RPMI7951 (cell line): ENCODE results near the gene PHACTR1. TPM values are rescaled to one million over a fixed set of nuclear protein-coding genes. Genes with fewer than 3 reads are reported as not detected.
A peak's percentile ranks its signal among the peaks of the same experiment; 100 is the strongest.
"Not testable (repeated sequence)": the region's sequence is repeated elsewhere in the genome, so short reads cannot be mapped to it uniquely, and the experiment has no call there.

ENCODE experiments used
- DNase-seq: peaks from one replicate; pipeline ENCODE4 v3.0.0-alpha.2; 2012; ENCODE audit warnings: low read depth
- total RNA-seq: library from RNA; depleted of rRNA; stranded (reverse); fragments of >200 nt; shearing (Covaris generic); gene quantifications from 2 replicates; pipeline ENCODE4 v1.2.3, GENCODE V29; 2014

Gene PHACTR1
- total RNA-seq, 1 experiment from 2014 or later, result 5.9 TPM

DNA sequence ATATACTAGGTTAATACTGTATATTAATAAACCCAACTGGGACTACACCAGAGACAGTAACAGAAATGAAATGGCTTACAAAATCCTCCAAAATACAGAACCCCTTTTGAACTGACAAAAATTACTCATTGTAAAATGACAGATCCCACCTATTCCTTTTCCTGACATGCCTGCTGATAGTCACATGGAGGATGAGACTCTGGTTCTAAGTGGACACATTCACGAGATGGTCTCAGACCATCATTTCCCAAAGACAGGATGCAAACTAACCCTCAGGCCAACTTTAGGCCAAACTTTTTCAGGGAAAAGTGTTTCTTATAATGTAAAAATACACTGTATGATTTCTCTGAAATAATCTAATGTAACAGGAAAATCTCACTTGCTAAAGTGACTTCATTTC lies 589.2 kb downstream of the PHACTR1 start:
- no peak for DNase-seq

- peak; percentile 84 for DNase-seq
Measured at GRCh38 chr6:13307508-13307995, 591.0 kb downstream of the PHACTR1 start.

- DNase-seq, result no peak
Measured at GRCh38 chr6:13308332-13308731, 591.8 kb downstream of the PHACTR1 start.

DNA sequence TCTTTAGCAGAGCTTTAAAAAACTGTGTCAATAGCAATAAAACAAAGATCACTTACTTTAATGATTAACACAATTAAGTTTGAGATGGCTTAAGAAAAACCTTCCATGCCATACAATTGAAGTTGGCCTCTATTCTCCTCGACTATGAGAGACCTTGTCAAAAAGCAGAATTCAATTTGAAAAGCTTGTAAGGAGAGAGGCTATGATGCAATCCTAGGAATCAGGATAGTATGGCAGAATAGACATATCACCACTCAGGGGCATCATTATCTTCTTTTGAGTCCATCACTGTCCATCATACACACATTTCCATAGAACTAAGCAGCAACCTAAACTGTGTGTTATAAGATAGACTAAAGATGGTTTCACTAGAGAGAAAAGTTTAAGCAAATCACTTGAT lies 594.6 kb downstream of the PHACTR1 start:
- DNase-seq, result no peak

DNA sequence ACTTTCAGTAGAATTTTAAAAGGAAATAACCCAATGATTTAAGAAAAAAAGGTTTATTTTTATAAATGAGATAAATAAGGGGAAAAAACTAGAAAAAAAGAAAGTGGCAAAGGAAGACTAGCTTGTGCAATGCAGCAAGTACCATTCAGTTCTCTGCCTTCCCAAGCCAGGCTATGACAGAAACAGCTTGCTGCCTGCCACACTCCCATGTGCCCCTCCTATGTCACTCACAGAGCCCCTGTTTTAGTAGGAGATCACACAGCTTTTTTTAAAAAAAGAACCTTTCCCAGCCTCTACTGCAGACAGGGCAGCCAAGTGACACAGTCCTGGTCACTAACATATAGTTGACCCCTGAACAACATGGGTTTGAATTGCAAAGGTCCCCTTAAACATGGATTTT lies 598.2 kb downstream of the PHACTR1 start:
- DNase-seq, result no peak

- no peak for DNase-seq
Measured at GRCh38 chr6:13315896-13316295, 599.3 kb downstream of the PHACTR1 start.

- no peak for DNase-seq
Measured at GRCh38 chr6:13318821-13319220, 602.3 kb downstream of the PHACTR1 start.

DNA sequence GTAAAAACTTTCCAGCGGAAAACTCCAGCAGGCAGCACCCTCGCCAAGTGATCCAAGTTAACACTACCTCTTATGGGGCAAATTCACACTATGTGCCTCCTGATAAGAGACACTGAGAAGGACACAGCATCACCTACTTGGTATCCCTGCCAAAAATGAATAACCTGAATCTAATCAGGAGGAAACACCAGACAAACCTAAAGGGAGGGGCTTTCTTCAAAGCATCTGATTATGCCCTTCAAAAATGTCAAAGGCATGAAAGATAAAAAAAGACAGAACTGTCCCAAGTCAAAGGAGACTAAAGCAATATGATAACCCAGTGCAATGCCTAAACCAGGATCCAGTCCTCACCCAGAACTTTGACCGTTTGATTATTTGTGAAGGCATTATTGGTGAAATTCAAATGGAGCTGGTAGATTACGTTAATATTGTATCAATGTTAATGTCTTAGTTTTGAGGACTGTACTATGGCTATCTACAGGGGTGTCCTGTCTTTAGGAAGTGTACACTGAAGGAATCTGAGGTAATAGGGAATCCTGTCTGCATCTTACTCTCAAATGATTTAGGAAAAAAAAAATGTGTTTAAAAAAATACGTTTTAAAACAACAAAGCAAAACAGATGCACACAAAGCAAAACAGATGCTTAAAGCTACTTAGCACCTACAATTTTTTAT lies 603.5 kb downstream of the PHACTR1 start:
- no peak for DNase-seq

GRCh38 chr6:13326031-13326586 lies 609.5 kb downstream of the PHACTR1 start:
- DNase-seq, result not testable (repeated sequence)

GRCh38 chr6:13327691-13328075 lies 611.1 kb downstream of the PHACTR1 start:
- peak; percentile 18 for DNase-seq

GRCh38 chr6:13328076-13328874 lies 611.7 kb downstream of the PHACTR1 start, which contains the start of gene TBC1D7:
TSS of gene TBC1D7 (minus strand) at chr6:13328537. CDS start at chr6:13326898, 1,639 bp downstream.
- DNase-seq, result peak; percentile 89

GRCh38 chr6:13328875-13329183 lies 612.3 kb downstream of the PHACTR1 start:
- DNase-seq, result no peak

DNA sequence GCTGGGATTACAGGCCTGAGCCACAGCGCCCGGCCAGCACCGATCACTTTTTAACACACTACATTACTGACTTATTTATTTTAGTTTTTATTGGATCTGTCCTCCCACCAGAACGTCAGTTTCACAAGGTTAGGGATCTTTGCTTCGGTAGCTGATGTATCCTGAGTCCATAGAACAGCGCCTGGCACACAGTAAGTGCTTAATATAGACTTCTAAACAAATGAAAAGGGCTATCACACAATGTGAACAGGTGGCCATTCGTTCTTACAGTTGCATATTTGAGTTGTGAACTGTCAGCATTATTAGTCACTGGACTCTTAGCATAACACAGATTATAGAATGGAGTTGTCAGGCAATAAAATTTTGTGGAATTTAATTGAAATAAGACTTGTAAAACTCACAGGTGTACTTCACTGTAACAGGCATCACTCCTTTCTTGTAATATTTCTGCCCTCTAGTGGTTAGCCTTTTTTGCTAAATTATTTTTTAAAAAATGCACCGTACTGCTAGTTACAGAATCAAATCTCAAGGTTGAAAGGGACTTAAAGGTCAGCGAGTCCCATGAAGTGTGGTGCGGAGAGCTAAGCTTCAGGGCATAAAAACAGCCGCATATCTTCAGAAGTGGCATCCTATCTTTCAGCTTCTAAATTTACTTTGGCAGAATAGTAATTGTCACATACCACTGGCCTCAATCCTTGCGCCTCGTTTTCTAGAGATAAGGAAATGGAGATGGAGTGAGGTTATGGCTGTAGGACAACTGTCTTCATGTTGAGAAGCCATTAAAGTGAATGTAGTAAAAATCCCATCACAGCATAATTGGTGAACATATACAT lies 615.2 kb downstream of the PHACTR1 start:
- DNase-seq, result peak; percentile 32

DNA sequence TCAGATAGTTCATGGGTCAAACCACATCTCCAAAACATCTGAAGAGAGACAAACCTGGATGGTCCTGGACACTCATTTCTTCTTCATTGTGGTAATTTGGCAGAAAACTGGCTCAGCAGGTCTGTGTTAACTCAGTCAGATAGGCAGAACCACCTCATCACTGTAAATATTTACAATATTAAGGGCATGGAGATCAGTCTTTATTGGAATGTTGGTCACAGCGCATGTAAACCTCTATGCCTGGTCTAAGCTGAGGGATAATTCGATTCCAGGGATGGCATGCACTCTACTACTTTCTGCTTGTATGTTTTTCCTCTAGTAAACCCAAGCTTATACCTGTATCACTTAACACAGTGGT lies 615.8 kb downstream of the PHACTR1 start:
- DNase-seq, result no peak

DNA sequence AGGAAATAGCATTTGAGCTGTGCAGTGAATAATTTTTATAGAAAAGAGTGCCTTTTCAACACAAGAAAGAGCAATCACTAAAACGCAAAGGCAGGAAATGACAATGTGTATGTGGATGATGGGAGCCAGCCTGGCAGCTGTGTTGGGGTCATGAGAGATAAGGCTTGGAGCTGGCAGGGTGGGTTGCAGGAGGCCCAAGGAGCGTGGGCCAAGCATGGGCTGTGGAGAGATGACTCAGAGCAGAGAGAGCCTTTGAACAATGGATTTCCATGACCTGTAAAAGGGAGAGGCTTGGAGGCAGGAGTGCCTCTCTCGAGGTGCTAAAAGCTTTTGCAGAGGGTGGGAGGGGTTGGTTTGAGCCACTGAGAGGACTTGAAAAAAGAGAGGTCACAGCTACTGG lies 618.4 kb downstream of the PHACTR1 start:
- DNase-seq, result peak; percentile 46

DNA sequence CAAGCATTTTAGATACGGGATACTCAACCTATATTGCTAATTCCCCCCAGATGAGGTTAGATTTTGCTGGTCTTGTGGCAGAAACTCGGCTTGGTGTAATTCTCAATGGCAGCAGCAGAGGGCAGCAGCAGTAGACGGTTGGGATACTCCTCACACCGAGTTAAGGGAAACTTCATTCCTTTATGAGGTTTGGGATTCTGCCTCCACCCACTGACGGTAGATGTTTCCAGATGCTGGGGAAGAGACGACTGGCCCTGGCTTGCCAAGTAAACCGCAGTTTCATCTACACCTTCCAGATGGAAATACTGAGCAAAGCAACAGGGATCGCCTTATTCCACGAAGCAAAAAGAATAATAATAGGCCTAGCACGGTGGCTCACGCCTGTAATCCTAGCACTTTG lies 620.0 kb downstream of the PHACTR1 start:
- peak; percentile 87 for DNase-seq

DNA sequence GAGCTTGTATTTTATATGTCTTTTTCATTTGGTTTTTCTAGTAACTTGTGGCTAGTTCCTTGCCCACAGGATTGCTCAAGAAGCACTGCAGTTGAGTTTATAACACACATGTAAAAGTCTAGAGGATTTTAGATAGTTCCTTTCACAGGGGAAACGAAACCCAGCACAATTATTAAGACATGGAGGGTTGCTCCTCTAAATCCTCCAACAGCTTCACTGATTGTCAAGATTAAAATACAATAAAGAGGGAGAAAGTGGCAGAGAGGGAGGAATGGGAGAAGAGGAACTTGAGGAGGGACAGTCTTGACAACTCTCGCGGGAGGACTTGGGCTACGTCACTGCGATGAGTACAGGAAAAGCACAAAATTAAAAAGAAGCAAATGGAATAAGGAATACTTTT lies 621.5 kb downstream of the PHACTR1 start:
- no peak for DNase-seq
